GM12892 (cell line): ENCODE measurements around the gene HDGF.

Source experiments
- POLR2A ChIP-seq: IDR thresholded peaks from 2 replicates; pipeline ENCODE4 v1.6.1; 2011; ENCODE audit warnings: low read depth, low read length, control low read depth
- POLR2AphosphoS5 ChIP-seq: IDR thresholded peaks from 2 replicates; pipeline ENCODE4 v1.6.1; 2011; ENCODE audit warnings: low read depth, low read length, control low read depth
- TAF1 ChIP-seq: IDR thresholded peaks from 2 replicates; pipeline ENCODE4 v1.6.1; 2011; ENCODE audit warnings: low read depth, mild to moderate bottlenecking, control low read depth, low read length, borderline replicate concordance

DNA sequence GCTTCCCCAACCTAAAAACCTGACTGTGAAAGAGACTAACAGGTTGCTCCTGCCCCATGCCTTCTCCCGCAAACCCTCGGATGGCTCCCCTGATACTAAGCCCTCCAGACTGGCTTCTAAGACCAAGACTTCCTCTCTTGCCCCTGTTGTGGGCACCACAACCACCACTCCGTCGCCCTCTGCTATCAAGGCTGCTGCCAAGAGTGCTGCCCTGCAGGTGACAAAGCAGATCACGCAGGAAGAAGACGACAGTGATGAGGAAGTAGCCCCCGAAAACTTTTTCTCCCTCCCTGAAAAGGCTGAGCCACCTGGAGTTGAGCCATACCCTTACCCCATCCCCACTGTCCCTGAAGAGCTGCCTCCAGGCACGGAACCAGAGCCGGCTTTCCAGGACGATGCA lies 35.2 kb upstream of the HDGF start:
- TF ChIP-seq TAF1 (no peak), POLR2A (no peak), POLR2AphosphoS5 (no peak)
